Measurements from ENCODE around the gene KPNA4.
"Not testable (repeated sequence)": the region's sequence is repeated elsewhere in the genome, so short reads cannot be mapped to it uniquely, and the experiment has no call there.

KPNA4 gene

DNA sequence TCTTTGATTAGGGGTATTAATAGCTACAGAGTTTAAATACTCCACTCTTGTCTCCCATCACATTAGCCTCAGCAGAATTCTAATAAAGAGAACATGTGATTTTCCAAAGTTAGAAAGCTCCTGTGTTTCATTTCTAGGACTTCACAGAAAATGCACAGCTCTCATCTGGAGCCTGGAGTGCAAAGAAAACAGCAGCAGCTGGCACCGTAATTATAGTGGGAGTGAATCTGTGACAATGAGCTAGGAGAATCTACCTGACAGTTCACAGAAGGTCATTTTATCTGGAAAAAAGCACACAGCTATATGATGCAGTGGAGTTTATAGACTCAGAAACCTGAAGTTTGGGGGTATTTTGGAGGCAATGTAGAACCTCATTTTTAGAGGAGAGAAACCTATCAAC, 110.4 kb downstream of the KPNA4 start:
- in situ Hi-C loops (cut with MboI; ENCODE audit: low sequenced_read_pairs) = no loop called here

- in situ Hi-C loops (cut with MboI; ENCODE audit: low sequenced_read_pairs) = not testable (repeated sequence)
Observed at GRCh38 chr3:160452251-160452650, 113.1 kb downstream of the KPNA4 start.

GRCh38 chr3:160451602-160452001, 113.8 kb downstream of the KPNA4 start:
- in situ Hi-C loops (cut with MboI; ENCODE audit: low sequenced_read_pairs) = no loop called here

DNA sequence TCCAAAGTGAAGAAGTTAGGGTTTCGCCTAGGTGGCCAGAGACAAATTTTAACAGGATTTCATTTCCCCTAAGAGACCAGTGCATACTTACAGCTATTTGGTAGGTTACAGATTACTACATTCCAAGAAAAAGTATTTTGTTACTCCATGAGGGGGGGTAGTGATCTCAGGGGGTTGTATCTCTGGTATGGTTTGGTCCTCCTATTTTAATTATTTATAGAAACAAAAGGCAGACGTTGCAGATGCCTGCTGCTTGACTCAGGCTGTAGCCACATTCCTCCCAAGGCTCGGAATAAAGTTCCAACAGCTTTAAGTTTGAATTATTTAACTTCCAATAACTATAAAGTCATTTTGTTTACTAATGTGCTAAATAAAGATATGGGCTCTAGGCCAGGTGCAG, 114.5 kb downstream of the KPNA4 start:
- in situ Hi-C loops (cut with MboI; ENCODE audit: low sequenced_read_pairs) = no loop called here

- in situ Hi-C loops (cut with MboI; ENCODE audit: low sequenced_read_pairs) = no loop called here
Observed at GRCh38 chr3:160449636-160450598, 115.5 kb downstream of the KPNA4 start, which contains the start of gene TRIM59. Gene TRIM59, minus strand, starts transcription at chr3:160449786. Its CDS starts 10,603 bp downstream, at chr3:160439183.

GRCh38 chr3:160448845-160449635, 116.3 kb downstream of the KPNA4 start:
- in situ Hi-C loops (cut with MboI; ENCODE audit: low sequenced_read_pairs) = no loop called here

DNA sequence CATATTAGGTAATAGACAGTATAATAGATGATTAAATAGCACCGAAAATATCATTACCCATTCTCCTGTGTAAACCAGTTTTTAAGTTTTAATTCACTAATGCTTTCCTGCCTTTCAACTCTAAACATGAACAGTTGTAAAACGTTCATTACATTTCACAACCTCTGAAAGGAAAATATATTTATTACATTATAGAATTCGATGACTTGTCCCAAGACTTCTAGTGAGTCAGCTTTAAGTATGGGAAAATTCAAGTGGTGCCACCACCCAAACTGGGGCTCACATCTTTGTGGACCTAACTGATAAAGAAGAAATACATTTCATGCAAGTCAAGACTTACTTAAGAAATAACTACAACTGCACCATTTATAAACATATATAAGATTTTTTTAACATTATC, 117.8 kb downstream of the KPNA4 start:
- in situ Hi-C loops (cut with MboI; ENCODE audit: low sequenced_read_pairs) = no loop called here

- in situ Hi-C loops (cut with MboI; ENCODE audit: low sequenced_read_pairs) = no loop called here
Observed at GRCh38 chr3:160446522-160447056, 118.8 kb downstream of the KPNA4 start.

DNA sequence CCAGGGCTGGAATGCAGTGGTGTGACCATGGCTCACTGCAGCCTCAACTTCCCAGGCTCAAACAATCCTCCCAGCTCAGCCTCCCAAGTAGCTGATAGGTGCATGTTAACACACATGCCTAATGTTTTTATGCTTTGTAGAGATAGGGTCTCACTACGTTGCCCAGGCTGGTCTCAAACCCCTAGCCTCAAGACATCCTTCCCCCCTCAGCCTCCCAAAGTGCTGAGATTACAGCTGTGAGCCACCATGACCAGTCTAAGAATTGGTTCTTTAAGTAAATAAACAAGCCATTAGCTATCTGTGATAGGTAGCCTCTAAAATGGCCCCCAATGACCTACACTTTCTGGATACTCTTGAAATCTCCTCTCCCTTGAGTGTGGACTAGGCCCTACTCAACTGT, 119.5 kb downstream of the KPNA4 start:
- in situ Hi-C loops (cut with MboI; ENCODE audit: low sequenced_read_pairs) = no loop called here
